ENCODE measurements around the gene LMX1B. TPM values are rescaled to one million over a fixed set of nuclear protein-coding genes. Genes with fewer than 3 reads are reported as not detected.

Gene LMX1B
- total RNA-seq, 1 donor from 2014 or later, result 0.21 TPM

DNA sequence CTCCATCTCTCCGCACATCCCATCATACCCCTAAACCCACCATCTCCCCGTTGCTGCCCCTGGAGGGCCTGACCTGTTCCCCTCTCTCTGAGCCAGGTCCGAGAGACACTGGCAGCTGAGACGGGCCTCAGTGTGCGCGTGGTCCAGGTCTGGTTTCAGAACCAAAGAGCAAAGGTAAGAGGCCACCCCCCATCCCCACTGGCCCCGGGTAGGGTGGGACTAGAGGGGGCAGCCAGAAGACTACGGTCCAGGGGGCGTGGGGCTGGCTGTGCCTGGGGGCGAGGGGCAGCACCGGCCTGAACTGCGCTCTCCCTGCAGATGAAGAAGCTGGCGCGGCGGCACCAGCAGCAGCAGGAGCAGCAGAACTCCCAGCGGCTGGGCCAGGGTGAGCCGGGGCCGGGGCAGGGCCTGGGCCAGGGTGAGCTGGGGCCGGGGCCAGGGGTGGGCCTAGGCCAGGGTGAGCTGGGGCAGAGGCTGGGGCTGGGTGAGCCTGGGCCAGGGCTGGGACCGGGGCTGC lies 79.8 kb downstream of the LMX1B start:
- DNase-seq (peak; percentile 28), ATAC-seq (no peak)
- H3K4me3 ChIP-seq, result no peak overlapping the region
- H3K27me3 ChIP-seq (ENCODE audit: low read depth), result peaks cover 32% of the 10 kb centered on the region
- intact Hi-C loops (cut with DNase I), result no loop called here
- no peak overlapping the region for H3K27ac ChIP-seq
- TF ChIP-seq, protein P1, sequence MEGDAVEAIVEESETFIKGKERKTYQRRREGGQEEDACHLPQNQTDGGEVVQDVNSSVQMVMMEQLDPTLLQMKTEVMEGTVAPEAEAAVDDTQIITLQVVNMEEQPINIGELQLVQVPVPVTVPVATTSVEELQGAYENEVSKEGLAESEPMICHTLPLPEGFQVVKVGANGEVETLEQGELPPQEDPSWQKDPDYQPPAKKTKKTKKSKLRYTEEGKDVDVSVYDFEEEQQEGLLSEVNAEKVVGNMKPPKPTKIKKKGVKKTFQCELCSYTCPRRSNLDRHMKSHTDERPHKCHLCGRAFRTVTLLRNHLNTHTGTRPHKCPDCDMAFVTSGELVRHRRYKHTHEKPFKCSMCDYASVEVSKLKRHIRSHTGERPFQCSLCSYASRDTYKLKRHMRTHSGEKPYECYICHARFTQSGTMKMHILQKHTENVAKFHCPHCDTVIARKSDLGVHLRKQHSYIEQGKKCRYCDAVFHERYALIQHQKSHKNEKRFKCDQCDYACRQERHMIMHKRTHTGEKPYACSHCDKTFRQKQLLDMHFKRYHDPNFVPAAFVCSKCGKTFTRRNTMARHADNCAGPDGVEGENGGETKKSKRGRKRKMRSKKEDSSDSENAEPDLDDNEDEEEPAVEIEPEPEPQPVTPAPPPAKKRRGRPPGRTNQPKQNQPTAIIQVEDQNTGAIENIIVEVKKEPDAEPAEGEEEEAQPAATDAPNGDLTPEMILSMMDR (IDR thresholded peaks at IDR 0.05), result no peak
- H3K9me3 ChIP-seq, result no peaks in the 10 kb centered on the region
- no peaks in the 10 kb centered on the region for H3K36me3 ChIP-seq
- no peaks in the 10 kb centered on the region for H3K4me1 ChIP-seq

- TF ChIP-seq, protein P1 (IDR thresholded peaks at IDR 0.05), result no peak
- H3K4me1 ChIP-seq, result no peaks in the 10 kb centered on the region
- intact Hi-C loops (cut with DNase I), result no loop called here
- no peak overlapping the region for H3K27ac ChIP-seq
- no peak for ATAC-seq
- H3K27me3 ChIP-seq (ENCODE audit: low read depth), result peaks cover 22% of the 10 kb centered on the region
- H3K4me3 ChIP-seq, result no peak overlapping the region
- H3K9me3 ChIP-seq, result no peaks in the 10 kb centered on the region
- DNase-seq, result peak; percentile 36
- no peaks in the 10 kb centered on the region for H3K36me3 ChIP-seq
Observed at GRCh38 chr9:126694206-126695081, 80.7 kb downstream of the LMX1B start.

GRCh38 chr9:126695186-126695585 lies 81.5 kb downstream of the LMX1B start:
- TF ChIP-seq, protein P1 (IDR thresholded peaks at IDR 0.05), result no peak
- no peaks in the 10 kb centered on the region for H3K36me3 ChIP-seq
- ATAC-seq, result no peak
- H3K9me3 ChIP-seq, result no peaks in the 10 kb centered on the region
- H3K27ac ChIP-seq, result no peak overlapping the region
- intact Hi-C loops (cut with DNase I), result no loop called here
- DNase-seq, result peak; percentile 27
- peaks cover 17% of the 10 kb centered on the region for H3K27me3 ChIP-seq (ENCODE audit: low read depth)
- H3K4me3 ChIP-seq, result no peak overlapping the region
- H3K4me1 ChIP-seq, result no peaks in the 10 kb centered on the region

DNA sequence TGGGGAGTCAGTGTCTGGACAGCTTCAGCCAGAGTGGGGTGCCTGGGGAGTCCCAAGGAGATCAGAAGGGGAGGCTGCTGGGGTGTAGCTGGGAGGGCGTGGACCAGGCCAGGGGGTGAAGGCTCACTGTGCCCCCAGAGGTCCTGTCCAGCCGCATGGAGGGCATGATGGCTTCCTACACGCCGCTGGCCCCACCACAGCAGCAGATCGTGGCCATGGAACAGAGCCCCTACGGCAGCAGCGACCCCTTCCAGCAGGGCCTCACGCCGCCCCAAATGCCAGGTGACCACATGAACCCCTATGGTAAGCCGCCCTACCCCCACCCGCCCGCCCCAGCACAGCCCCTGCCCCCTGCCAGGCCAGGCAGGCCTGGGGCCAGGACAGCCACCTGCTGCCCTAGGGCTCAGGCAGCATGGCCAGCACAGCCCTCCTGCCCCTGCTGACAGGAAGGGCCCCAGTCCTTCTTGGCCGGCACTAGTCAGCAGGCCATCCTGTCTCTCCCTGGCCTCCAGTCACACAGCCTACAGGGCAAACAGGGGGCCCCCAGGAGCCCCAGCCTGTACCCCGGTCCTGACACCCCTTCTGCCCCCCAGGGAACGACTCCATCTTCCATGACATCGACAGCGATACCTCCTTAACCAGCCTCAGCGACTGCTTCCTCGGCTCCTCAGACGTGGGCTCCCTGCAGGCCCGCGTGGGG lies 82.1 kb downstream of the LMX1B start:
- H3K27me3 ChIP-seq (ENCODE audit: low read depth), result peaks cover 11% of the 10 kb centered on the region
- H3K27ac ChIP-seq, result no peak overlapping the region
- H3K4me1 ChIP-seq, result no peaks in the 10 kb centered on the region
- DNase-seq (peak; percentile 34), ATAC-seq (no peak)
- TF ChIP-seq, protein P1 (IDR thresholded peaks at IDR 0.05), result no peak
- intact Hi-C loops (cut with DNase I), result no loop called here
- H3K9me3 ChIP-seq, result no peaks in the 10 kb centered on the region
- no peak overlapping the region for H3K4me3 ChIP-seq
- H3K36me3 ChIP-seq, result no peaks in the 10 kb centered on the region

- Histone ChIP-seq H3K4me1 (no peaks in the 10 kb centered on the region), H3K27me3 (ENCODE audit: low read depth) (peaks cover 12% of the 10 kb centered on the region), H3K9me3 (no peaks in the 10 kb centered on the region), H3K36me3 (no peaks in the 10 kb centered on the region), H3K4me3 (no peak overlapping the region), H3K27ac (no peak overlapping the region)
- ATAC-seq (no peak), DNase-seq (peak; percentile 38)
- TF ChIP-seq, protein P1 (IDR thresholded peaks at IDR 0.05), result no peak
- intact Hi-C loops (cut with DNase I), result no loop called here
Observed at GRCh38 chr9:126696401-126697145, 82.8 kb downstream of the LMX1B start.
